ENCODE measurements around the gene ZNF627. TPM values are rescaled to one million over a fixed set of nuclear protein-coding genes. Genes with fewer than 3 reads are reported as not detected.

ZNF627 gene
- total and polyA plus RNA-seq, 2 of the 8 experiments (the other 6 are each of a cell fraction or from before 2014, with no cell fraction given) = 7.2 to 13.7 TPM

DNA sequence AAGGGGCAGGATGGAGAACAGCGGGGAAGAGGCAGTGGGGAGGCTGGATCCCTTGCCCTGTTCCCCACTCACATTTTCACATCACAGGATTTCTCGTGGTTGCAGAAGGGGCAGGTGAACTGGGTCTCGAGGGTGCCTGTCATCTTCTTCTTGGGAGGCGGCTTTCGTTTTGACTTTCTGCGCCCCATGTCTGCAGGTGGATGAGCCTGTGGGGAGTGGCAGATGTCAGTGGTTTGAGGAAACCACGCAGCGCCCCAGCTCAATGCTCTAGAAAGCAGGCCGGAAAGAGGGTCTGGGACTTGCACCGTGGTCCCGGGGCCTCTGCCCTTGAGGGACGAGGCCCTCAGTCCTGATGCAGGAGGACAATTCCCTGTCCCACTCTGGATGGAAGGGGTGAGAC lies 43.1 kb upstream of the ZNF627 start:
- WGBS, 2 experiments (ENCODE audit: extremely low coverage in 1 of 2, insufficient coverage in 1 of 2, insufficient read length in 1 of 2, insufficient replicate concordance in 2 of 2, low coverage in 1 of 2, low lambda C conversion rate in 2 of 2, missing lambda C conversion rate in 1 of 2) = 93% methylated on average over 12 of the region's 12 CpGs; no CpG with 5 or more reads in 1 of the 2 experiments
- no peak for TF ChIP-seq CREB1 (IDR thresholded peaks at IDR 0.05)
- no peak for TF ChIP-seq BACH1 (IDR thresholded peaks at IDR 0.05; ENCODE audit: low read length)
- no peak for TF ChIP-seq JUN (IDR thresholded peaks at IDR 0.05; ENCODE audit: low read depth, low read length)
- no peak for TF ChIP-seq SIN3A (conservative IDR thresholded peaks at IDR 0.05 in 1 of 2, IDR thresholded peaks at IDR 0.05 in 1 of 2; ENCODE audit: low read depth in 1 of 2, low read length in 2 of 2)
- no peak for TF ChIP-seq TEAD4 (IDR thresholded peaks at IDR 0.05; ENCODE audit: low read depth, low read length)
- TF ChIP-seq KDM4A (IDR thresholded peaks at IDR 0.05; ENCODE audit: low read depth, low read length, severe bottlenecking) = no peak
- TF ChIP-seq GTF2F1 (IDR thresholded peaks at IDR 0.05; ENCODE audit: borderline replicate concordance, low read depth, low read length) = no peak
- no peak for TF ChIP-seq MAFK (IDR thresholded peaks at IDR 0.05; ENCODE audit: low read depth, low read length)
- no peak for TF ChIP-seq TAF1 (IDR thresholded peaks at IDR 0.05; ENCODE audit: low read depth, low read length)
- TF ChIP-seq POLR2AphosphoS5 (IDR thresholded peaks at IDR 0.05; ENCODE audit: low read depth, low read length) = no peak
- no peak for TF ChIP-seq ZNF274 (IDR thresholded peaks at IDR 0.05; ENCODE audit: borderline replicate concordance, extremely low read depth, low read length)
- no peak for TF ChIP-seq CEBPB (IDR thresholded peaks at IDR 0.05; ENCODE audit: low read depth, low read length)
- no peak for TF ChIP-seq RAD21 (IDR thresholded peaks at IDR 0.05 in 1 of 2, conservative IDR thresholded peaks at IDR 0.05 in 1 of 2; ENCODE audit: low read depth in 2 of 2, low read length in 2 of 2)
- TF ChIP-seq SP2 (IDR thresholded peaks at IDR 0.05; ENCODE audit: low read length) = no peak
- TF ChIP-seq SIX5 (IDR thresholded peaks at IDR 0.05; ENCODE audit: low read depth, low read length) = no peak

More for the DNA sequence above, 43.1 kb upstream of the ZNF627 start:
- Histone ChIP-seq H3K56ac (replicated peaks; ENCODE audit: insufficient read length, low read depth, low read length) (no peak overlapping the region), H3K23ac (ENCODE audit: insufficient read length) (no peak overlapping the region), H4K91ac (replicated peaks; ENCODE audit: insufficient read length, low read length) (no peak overlapping the region), H3K14ac (ENCODE audit: insufficient read length) (no peak overlapping the region), H3K4me3 (ENCODE audit: extremely low read depth in 1 of 4, insufficient read depth in 2 of 4, low read depth in 3 of 4, low read length in 4 of 4) (no peak overlapping the region), H3K27ac (ENCODE audit: low read depth, low read length) (no peak overlapping the region), H3K79me1 (ENCODE audit: low read depth, low read length) (peaks cover 14% of the 10 kb centered on the region), H2BK5ac (ENCODE audit: low read depth, low read length) (no peak overlapping the region), H2BK20ac (ENCODE audit: low read length) (no peak overlapping the region), H3K4me2 (ENCODE audit: insufficient read depth in 1 of 2, low read depth in 2 of 2, low read length in 2 of 2) (no peak overlapping the region), H2BK12ac (ENCODE audit: low read depth, low read length) (no peak overlapping the region), H4K5ac (ENCODE audit: insufficient read length, low read depth, low read length) (no peak overlapping the region), H4K8ac (ENCODE audit: extremely low read depth, insufficient read depth, low read length) (no peak overlapping the region), H3K9me3 (ENCODE audit: insufficient read depth in 2 of 2, low read depth in 1 of 2, low read length in 1 of 2) (no peaks in the 10 kb centered on the region), H3K27me3 (replicated peaks in 1 of 4; ENCODE audit: control insufficient read depth in 3 of 4, extremely low read depth in 1 of 4, insufficient read depth in 3 of 4, low read length in 3 of 4) (no peaks in the 10 kb centered on the region), H3K36me3 (ENCODE audit: control insufficient read depth in 2 of 4, insufficient read depth in 4 of 4, low read length in 3 of 4) (peaks cover 0 to 21% (median 14%) of the 10 kb centered on the region in 4 experiments; a peak in 5 of 8 replicates), H3K18ac (ENCODE audit: extremely low read depth, low read length) (no peak overlapping the region), H3K4me1 (replicated peaks in 1 of 4; ENCODE audit: control insufficient read depth in 3 of 4, insufficient read depth in 4 of 4, low read length in 3 of 4) (peaks cover 0 to 8% (median 0%) of the 10 kb centered on the region in 4 experiments; a peak in 3 of 7 replicates), H3K4ac (replicated peaks; ENCODE audit: insufficient read length, low read depth, low read length) (no peak overlapping the region), H3K9ac (replicated peaks in 1 of 4; ENCODE audit: extremely low read depth in 1 of 4, low read depth in 3 of 4, low read length in 3 of 4) (no peak overlapping the region), H2BK120ac (replicated peaks; ENCODE audit: low read depth, low read length) (no peak overlapping the region), H4K20me1 (replicated peaks in 1 of 2; ENCODE audit: control insufficient read depth in 1 of 2, insufficient read depth in 2 of 2, low read length in 2 of 2) (peaks cover 2 to 26% of the 10 kb centered on the region in 2 experiments), H2AFZ (ENCODE audit: low read length) (no peak overlapping the region), H2AK5ac (ENCODE audit: low read depth, low read length) (no peak overlapping the region), H2BK15ac (ENCODE audit: low read length) (no peak overlapping the region), H3K23me2 (ENCODE audit: low read depth, low read length) (peaks cover 7% of the 10 kb centered on the region; the same call in 1 of the 2 replicates), H3K79me2 (ENCODE audit: control insufficient read depth in 1 of 2, insufficient read depth in 2 of 2, low read length in 2 of 2) (peaks cover 4 to 33% of the 10 kb centered on the region in 2 experiments; a peak in 3 of 4 replicates)
- POLR2A ChIA-PET (ENCODE audit: partially characterized antibody) = interaction anchor here (0.6 kb wide), 1 partner anchor 1300 kb away, joined by 3 read pairs; no protein-coding TSS in a partner anchor
- no peak for DNase-seq (ENCODE audit: low read depth in 1 of 2, low spot score in 2 of 2)
- FAIRE-seq = no peak
- CTCF ChIA-PET (ENCODE audit: partially characterized antibody) = interaction anchor here (0.8 to 1.4 kb wide), 2 partner anchors 18 to 208 kb away, joined by 4 to 8 read pairs; partner anchors contain the start of gene TMEM205
